Stimulated activated CD8-positive, alpha-beta memory T cell treated with anti-CD3 and anti-CD28 coated beads, Interleukin-4, amount 100 ng/mL, for 1 hour (primary cell): ENCODE measurements around the gene GTF2H4.
"Not testable (repeated sequence)": the region's sequence is repeated elsewhere in the genome, so short reads cannot be mapped to it uniquely, and the experiment has no call there.

Experiments
- DNase-seq, 2 donors: peaks; one replicate each; pipeline ENCODE4 v3.0.0-alpha.2; 2020; ENCODE audit warnings: low read depth in 2 of 2, low spot score in 1 of 2

Gene GTF2H4

GRCh38 chr6:30918670-30919069 lies 10.7 kb downstream of the GTF2H4 start:
- no peak for DNase-seq

- DNase-seq, result no peak
These were observed 14.4 kb downstream of the GTF2H4 start for GRCh38 chr6:30922447-30922852.

- DNase-seq, result not testable (repeated sequence)
These were observed 16.1 kb downstream of the GTF2H4 start for GRCh38 chr6:30924040-30924627.

GRCh38 chr6:30926644-30927043 lies 18.6 kb downstream of the GTF2H4 start:
- no peak for DNase-seq

- not testable (repeated sequence) for DNase-seq
These were observed 19.1 kb downstream of the GTF2H4 start for GRCh38 chr6:30927080-30927479.

GRCh38 chr6:30928677-30929076 lies 20.7 kb downstream of the GTF2H4 start:
- DNase-seq, result no peak

GRCh38 chr6:30930506-30930905 lies 22.5 kb downstream of the GTF2H4 start:
- DNase-seq, result no peak

- no peak for DNase-seq
These were observed 23.3 kb downstream of the GTF2H4 start for GRCh38 chr6:30931272-30931671.

GRCh38 chr6:30931969-30932645 lies 24.1 kb downstream of the GTF2H4 start, which contains the start of gene SFTA2:
SFTA2 (minus strand) TSS chr6:30932170; CDS start chr6:30932096, 74 bp downstream.
- no peak for DNase-seq

- no peak for DNase-seq
These were observed 24.8 kb downstream of the GTF2H4 start for GRCh38 chr6:30932665-30933365.

- no peak for DNase-seq
These were observed 27.0 kb downstream of the GTF2H4 start for GRCh38 chr6:30935018-30935417.

GRCh38 chr6:30937265-30937664 lies 29.3 kb downstream of the GTF2H4 start:
- no peak for DNase-seq

- DNase-seq, result no peak
These were observed 30.7 kb downstream of the GTF2H4 start for GRCh38 chr6:30938730-30939129.

- DNase-seq, result no peak
These were observed 31.5 kb downstream of the GTF2H4 start for GRCh38 chr6:30939473-30939872.

GRCh38 chr6:30940361-30940986 lies 32.5 kb downstream of the GTF2H4 start, which contains the start of gene MUCL3:
MUCL3 (plus strand) TSS chr6:30940973; CDS start chr6:30941000, 27 bp downstream.
- DNase-seq, result no peak

- no peak for DNase-seq
These were observed 34.5 kb downstream of the GTF2H4 start for GRCh38 chr6:30942338-30943060.

GRCh38 chr6:30944051-30944450 lies 36.0 kb downstream of the GTF2H4 start:
- DNase-seq, result no peak

GRCh38 chr6:30945281-30945680 lies 37.3 kb downstream of the GTF2H4 start:
- no peak for DNase-seq

- DNase-seq, result no peak
These were observed 39.2 kb downstream of the GTF2H4 start for GRCh38 chr6:30947231-30947630.

GRCh38 chr6:30948811-30949210 lies 40.8 kb downstream of the GTF2H4 start:
- no peak for DNase-seq

- DNase-seq, result no peak
These were observed 44.0 kb downstream of the GTF2H4 start for GRCh38 chr6:30951907-30952469.
